Body of pancreas (tissue), 4 donors: ENCODE measurements around the gene CELF3.

ENCODE experiments used
- POLR2A ChIP-seq, 3 donors: fragments of 450-650 bp; IDR thresholded peaks; one replicate each; pipeline ENCODE4 v1.6.1; 2016; ENCODE audit warnings: antibody characterized with exemption in 3 of 3, mild to moderate bottlenecking in 2 of 3
- TF ChIP-seq, protein P1 (sequence below), 7 experiments: fragments of 450-650 bp in 4 of 7; fragments of 200-600 bp in 3 of 7; sonication (generic) in 3 of 7; IDR thresholded peaks; one replicate each; pipeline ENCODE4 v1.5.1; 2016 to 2019; ENCODE audit warnings: antibody characterized with exemption in 7 of 7

DNA sequence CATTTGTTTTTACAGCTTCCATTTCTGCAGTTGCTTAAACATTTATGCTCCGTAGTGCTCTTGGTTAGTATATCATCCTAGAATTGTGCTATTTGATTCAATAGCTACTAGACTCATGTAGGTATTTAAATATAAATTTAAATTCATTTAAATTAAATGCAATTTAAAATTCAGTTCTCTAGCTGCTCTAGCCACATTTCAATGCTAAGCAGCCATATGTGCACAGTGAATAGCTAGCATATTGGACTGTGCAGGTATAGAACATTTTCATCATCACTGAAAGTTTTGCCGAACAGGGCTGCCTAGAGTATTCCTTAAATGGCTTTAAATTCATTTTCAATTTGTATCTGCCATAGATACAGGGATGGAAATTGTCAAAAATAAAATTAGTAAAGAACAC lies 32.5 kb downstream of the CELF3 start:
- TF ChIP-seq POLR2A (IDR thresholded peaks at IDR 0.05): no peak
- TF ChIP-seq, protein P1, sequence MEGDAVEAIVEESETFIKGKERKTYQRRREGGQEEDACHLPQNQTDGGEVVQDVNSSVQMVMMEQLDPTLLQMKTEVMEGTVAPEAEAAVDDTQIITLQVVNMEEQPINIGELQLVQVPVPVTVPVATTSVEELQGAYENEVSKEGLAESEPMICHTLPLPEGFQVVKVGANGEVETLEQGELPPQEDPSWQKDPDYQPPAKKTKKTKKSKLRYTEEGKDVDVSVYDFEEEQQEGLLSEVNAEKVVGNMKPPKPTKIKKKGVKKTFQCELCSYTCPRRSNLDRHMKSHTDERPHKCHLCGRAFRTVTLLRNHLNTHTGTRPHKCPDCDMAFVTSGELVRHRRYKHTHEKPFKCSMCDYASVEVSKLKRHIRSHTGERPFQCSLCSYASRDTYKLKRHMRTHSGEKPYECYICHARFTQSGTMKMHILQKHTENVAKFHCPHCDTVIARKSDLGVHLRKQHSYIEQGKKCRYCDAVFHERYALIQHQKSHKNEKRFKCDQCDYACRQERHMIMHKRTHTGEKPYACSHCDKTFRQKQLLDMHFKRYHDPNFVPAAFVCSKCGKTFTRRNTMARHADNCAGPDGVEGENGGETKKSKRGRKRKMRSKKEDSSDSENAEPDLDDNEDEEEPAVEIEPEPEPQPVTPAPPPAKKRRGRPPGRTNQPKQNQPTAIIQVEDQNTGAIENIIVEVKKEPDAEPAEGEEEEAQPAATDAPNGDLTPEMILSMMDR (IDR thresholded peaks at IDR 0.05): no peak
